BJ (cell line): ENCODE measurements around the gene PIGS. TPM values are rescaled to one million over a fixed set of nuclear protein-coding genes. Genes with fewer than 3 reads are reported as not detected.

Experiments used
- CTCF ChIA-PET: fragments of 350-600 bp; formaldehyde crosslinking; extraction: SDS; loops from one replicate; lab custom pipeline; 2021; ENCODE audit warnings: antibody characterized with exemption, inconsistent platforms; lab: Yijun Ruan, JAX
- POLR2A ChIA-PET: fragments of 300-600 bp; sonication (Branson Sonifier 250); formaldehyde crosslinking; extraction: SDS; loops from one replicate; lab custom pipeline; 2021; ENCODE audit warnings: antibody characterized with exemption; lab: Charles Lee
- DNase-seq: peaks from one replicate; pipeline ENCODE4 v3.0.0-alpha.2; 2011; ENCODE audit warnings: low read depth
- H3K27me3 ChIP-seq: 2 replicates; pipeline ENCODE4 v1.6.0; 2011; ENCODE audit warnings: low read length; ENCODE audit not compliant: control insufficient read depth, insufficient read depth
- H3K36me3 ChIP-seq: 2 replicates; pipeline ENCODE4 v1.5.1; 2011; ENCODE audit warnings: low read length; ENCODE audit not compliant: control insufficient read depth, insufficient read depth
- H3K4me3 ChIP-seq: 2 replicates; pipeline ENCODE4 v1.5.1; 2011; ENCODE audit warnings: low read depth, mild to moderate bottlenecking, control low read depth, low read length
- polyA plus RNA-seq: library from polyadenylated mRNA; depleted of rRNA; stranded (reverse); fragments of >200 nt; gene quantifications from 2 replicates; pipeline ENCODE4 v1.2.3, GENCODE V29; 2011
- TF ChIP-seq, protein P1 (sequence below): IDR thresholded peaks from 2 replicates; pipeline ENCODE4 v1.5.1; 2011; ENCODE audit warnings: low read depth, mild to moderate bottlenecking, control low read depth, inconsistent platforms, low read length, moderate library complexity; ENCODE audit not compliant: insufficient read depth

Gene PIGS
- polyA plus RNA-seq, 1 experiment, result 99.5 TPM

DNA sequence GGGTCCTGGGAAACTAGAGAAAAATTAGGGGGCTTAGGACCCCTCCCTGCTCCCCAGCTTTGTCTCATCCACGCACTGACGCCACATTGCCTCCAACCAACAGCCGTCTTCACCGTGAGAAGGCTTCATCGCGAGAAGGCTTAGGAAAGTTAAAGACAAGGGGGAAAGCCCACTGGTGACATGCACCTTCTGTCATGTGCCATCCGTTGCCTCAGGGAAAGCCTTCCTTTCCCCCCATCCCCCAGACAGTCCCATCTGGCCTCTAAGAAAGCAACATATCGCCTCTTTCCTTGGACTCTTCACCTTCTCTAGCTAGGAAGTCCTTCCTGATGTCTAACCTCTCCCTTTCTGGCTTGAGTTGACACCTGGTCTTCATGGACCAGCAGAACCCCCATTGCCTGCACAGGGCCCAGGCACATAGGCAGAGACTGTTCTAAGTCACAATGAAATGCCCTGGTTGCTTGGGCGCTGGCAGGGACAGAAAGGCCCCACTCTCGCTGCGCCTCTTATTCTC lies 63.1 kb downstream of the PIGS start:
- no peak overlapping the region for H3K4me3 ChIP-seq
- DNase-seq, result no peak
- no peaks in the 10 kb centered on the region for H3K36me3 ChIP-seq
- POLR2A ChIA-PET, result no interaction called here
- TF ChIP-seq, protein P1, sequence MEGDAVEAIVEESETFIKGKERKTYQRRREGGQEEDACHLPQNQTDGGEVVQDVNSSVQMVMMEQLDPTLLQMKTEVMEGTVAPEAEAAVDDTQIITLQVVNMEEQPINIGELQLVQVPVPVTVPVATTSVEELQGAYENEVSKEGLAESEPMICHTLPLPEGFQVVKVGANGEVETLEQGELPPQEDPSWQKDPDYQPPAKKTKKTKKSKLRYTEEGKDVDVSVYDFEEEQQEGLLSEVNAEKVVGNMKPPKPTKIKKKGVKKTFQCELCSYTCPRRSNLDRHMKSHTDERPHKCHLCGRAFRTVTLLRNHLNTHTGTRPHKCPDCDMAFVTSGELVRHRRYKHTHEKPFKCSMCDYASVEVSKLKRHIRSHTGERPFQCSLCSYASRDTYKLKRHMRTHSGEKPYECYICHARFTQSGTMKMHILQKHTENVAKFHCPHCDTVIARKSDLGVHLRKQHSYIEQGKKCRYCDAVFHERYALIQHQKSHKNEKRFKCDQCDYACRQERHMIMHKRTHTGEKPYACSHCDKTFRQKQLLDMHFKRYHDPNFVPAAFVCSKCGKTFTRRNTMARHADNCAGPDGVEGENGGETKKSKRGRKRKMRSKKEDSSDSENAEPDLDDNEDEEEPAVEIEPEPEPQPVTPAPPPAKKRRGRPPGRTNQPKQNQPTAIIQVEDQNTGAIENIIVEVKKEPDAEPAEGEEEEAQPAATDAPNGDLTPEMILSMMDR, result no peak
- H3K27me3 ChIP-seq, result peaks cover 50% of the 10 kb centered on the region
- CTCF ChIA-PET, result interaction anchor here (6.5 kb wide), 1 partner anchor 13 kb away, joined by 48 read pairs; no protein-coding TSS in a partner anchor

GRCh38 chr17:28507567-28508203 lies 63.6 kb downstream of the PIGS start:
- POLR2A ChIA-PET, result no interaction called here
- CTCF ChIA-PET, result interaction anchor here (0.7 to 6.5 kb wide), 2 partner anchors 13 to 30 kb away, joined by 4 to 48 read pairs; no protein-coding TSS in a partner anchor
- TF ChIP-seq, protein P1, result no peak
- no peaks in the 10 kb centered on the region for H3K36me3 ChIP-seq
- H3K4me3 ChIP-seq, result no peak overlapping the region
- DNase-seq, result no peak
- H3K27me3 ChIP-seq, result peaks cover 48% of the 10 kb centered on the region

- POLR2A ChIA-PET, result no interaction called here
- peaks cover 44% of the 10 kb centered on the region for H3K27me3 ChIP-seq
- no peaks in the 10 kb centered on the region for H3K36me3 ChIP-seq
- H3K4me3 ChIP-seq, result no peak overlapping the region
- DNase-seq, result no peak
- CTCF ChIA-PET, result interaction anchor here (0.7 to 6.5 kb wide), 2 partner anchors 12 to 31 kb away, joined by 4 to 48 read pairs; no protein-coding TSS in a partner anchor
- TF ChIP-seq, protein P1, result no peak
Measured at GRCh38 chr17:28506763-28507487, 64.4 kb downstream of the PIGS start.

- Histone ChIP-seq H3K4me3 (no peak within 1 kb of the TSS), H3K27me3 (peaks cover 44% of the 10 kb centered on the region), H3K36me3 (no peaks in the 10 kb centered on the region)
- DNase-seq, result no peak
- ChIA-PET POLR2A (no interaction called here), CTCF (interaction anchor here (6.5 kb wide), 1 partner anchor 11 kb away, joined by 48 read pairs; no protein-coding TSS in a partner anchor)
- TF ChIP-seq, protein P1, result no peak
Measured at GRCh38 chr17:28505986-28506665, 65.2 kb downstream of the PIGS start, which contains the start of gene FOXN1. TSS of gene FOXN1 (plus strand) at chr17:28506348. CDS start at chr17:28523970, 17,622 bp downstream.

GRCh38 chr17:28503420-28503819 lies 67.9 kb downstream of the PIGS start:
- Histone ChIP-seq H3K36me3 (no peaks in the 10 kb centered on the region), H3K4me3 (no peak overlapping the region), H3K27me3 (peaks cover 33% of the 10 kb centered on the region)
- TF ChIP-seq, protein P1, result no peak
- ChIA-PET POLR2A (no interaction called here), CTCF (interaction anchor here (0.7 to 6.5 kb wide), 6 partner anchors 8 to 44 kb away, joined by 3 to 48 read pairs (median 5); no protein-coding TSS in a partner anchor)
- DNase-seq, result no peak
